IPS-NIHi7 (cell line): Measurements from ENCODE around the gene LCT.
"Not testable (repeated sequence)": the region's sequence is repeated elsewhere in the genome, so short reads cannot be mapped to it uniquely, and the experiment has no call there.

Source experiments
- DNase-seq: peaks from one replicate; pipeline ENCODE4 v3.0.0; 2012; ENCODE audit warnings: mixed read lengths; ENCODE audit errors: extremely low spot score

The LCT gene

DNA sequence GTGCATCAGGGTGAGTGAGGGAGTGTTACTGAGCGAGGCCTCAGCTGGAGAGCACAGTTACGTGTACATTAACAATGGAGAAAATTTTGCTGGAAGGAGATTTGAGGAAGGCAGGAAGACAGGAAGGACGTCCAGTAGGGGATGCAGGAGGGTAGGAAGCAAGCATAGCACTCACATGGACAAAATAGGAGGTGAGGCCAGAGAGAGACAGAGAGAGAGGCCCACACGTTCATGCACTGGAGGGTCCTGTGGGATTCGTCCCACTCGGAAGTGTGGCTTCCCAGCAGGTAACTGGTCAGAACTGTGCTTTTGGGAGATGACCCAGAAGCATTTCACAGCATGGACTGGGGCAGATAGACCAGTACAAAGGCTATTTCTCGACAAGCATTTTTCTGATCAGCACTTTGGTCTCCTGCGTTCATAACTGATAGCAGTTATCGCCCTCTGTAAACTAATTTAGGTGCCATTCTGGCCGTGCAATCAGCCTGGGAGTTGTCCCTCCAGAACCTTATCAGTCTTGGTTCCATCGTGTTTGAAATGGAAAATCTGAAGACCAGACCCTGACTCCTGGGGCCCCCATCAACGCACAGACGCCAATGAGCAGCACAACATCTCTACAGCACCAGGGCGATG lies 5.7 kb downstream of the LCT start:
- DNase-seq = no peak

DNA sequence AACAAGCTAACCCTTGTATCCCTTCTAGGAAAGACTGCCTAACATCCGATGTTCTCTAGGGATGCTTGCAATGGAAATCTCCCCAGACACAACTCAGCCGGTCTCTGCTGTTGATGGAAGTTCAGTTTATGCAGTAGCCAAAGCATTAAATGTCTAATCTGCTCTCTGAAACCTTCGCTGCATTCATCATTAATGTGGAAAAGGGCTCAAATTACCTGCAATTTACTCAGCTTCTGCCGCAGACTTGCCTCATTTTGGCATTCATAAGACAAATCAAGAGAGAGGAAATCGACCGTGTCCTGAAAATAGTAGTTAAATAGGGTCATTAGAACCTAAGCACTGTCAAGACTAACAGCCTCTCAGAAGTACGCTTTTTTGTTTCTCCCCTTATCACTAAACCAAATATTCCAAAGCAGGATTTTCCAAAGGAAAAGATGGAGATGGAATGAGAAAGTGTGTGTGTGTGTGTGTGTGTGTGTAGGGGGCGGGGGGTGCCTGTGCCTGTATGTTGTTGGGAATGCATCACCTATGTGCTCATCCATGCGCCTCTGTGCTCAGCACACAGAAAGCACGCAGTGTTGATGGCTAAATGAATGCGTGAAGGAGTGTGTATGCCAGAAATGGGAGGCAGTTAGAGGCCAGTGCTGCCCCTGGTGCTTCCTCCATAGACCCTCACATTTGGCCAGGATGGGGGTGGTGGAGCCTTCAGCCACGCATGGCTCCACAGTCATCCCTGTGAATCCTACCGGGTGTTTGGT lies 7.4 kb downstream of the LCT start:
- DNase-seq = no peak

DNA sequence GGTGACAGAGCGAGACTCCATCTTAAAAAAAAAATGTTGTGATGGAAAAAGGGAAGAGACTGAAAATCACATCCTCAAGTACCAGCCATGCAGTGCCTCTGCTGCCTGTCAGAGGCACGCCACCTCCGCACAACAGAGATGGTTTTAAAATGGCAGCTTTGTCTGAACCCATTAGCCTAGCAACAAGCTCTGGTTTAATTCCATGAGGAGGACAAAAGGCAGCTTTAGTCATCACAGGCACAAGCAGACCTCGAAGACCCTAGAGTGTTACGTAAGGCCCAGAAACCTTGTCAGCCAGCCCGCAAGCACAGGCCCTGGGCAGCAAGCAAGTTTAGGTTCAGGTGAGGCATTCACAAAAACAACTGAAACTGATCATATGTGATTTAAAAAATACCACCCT lies 10.4 kb downstream of the LCT start:
- no peak for DNase-seq

DNA sequence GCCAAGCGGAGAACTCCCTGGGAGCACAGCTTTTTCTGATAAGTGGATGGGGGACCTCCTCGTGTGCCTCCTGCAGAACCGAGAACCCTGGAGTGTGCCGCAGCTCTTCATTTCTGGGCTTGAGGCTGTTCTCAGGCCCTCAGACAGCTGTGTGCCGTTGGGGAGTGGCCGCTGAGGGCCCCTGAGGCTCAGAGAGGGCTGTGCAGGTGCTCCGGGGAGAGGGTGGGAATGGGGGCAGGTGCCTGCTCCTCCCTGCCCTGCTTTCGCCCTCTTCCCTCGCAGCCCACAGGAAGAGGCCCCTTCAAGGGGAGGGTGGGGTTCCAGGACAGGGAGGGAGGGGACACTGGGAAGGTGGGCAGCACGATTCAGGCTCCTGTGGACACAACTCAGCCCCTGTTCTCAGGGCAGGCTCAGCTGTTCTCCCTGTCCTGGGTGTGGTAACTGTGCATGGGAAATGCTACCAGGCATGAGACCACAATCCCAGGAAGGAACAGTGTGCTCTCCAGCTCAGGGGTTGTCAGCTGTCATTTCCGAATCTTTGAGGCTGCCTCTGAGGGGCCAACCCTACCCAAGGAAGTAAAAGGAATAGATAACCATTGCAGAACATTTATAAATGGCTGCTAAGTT lies 11.3 kb downstream of the LCT start:
- no peak for DNase-seq

DNA sequence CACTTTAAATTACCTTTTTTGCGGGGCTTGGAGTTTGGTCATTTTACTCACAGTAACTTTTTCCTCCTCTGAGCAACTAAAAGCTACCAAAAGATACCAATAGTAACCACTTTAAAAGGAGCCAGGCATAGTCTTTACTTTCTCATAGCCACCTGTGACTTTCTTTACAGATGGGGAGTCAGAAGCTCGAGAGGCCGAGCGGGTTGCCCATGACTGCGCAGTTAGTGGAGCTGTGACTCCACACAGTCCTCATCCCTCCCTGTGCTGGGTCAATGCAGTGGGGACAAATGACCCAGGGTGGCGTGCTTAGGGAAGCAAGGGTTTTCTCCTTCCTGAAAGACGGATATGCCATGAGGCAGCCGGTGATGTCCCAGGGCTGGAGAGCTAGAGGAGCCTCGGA lies 11.9 kb downstream of the LCT start:
- DNase-seq = no peak

DNA sequence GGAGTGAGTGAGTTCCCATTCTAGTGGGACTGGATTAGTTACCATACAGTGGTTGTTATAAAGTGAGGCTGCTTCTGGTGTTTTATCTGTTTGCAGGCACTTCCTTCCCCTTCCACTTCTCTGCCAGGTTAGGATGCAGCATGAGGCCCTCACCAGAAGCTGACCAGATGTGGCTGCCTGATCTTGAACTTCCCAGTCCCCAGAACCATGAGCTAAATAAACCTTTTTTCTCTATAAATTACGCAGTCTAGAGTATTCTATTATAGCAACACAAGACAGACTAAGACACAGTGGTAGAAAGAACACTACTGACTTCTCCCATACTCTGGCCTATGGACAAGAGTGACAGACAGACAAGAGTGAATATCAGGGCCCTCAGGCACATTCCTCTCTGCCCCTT lies 14.1 kb downstream of the LCT start:
- DNase-seq = no peak

DNA sequence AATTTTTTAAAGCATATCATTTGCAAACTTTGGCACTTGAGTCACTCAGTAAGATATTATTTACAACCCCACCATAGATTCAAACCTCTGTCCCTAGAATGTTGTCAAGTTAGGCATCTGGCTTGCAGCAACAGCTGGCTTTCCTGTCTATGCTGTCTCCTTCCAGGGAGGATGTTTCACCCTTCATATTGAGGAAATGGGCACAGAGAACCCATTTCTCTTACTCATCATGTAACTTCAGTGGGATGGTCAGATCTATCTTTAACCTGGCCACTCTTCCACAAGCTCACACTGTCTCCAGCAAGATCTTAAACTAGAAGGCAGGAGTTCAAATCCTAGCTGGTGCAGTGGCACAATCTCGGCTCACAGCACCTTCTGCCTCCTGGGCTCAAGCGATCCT lies 15.8 kb downstream of the LCT start:
- no peak for DNase-seq

DNA sequence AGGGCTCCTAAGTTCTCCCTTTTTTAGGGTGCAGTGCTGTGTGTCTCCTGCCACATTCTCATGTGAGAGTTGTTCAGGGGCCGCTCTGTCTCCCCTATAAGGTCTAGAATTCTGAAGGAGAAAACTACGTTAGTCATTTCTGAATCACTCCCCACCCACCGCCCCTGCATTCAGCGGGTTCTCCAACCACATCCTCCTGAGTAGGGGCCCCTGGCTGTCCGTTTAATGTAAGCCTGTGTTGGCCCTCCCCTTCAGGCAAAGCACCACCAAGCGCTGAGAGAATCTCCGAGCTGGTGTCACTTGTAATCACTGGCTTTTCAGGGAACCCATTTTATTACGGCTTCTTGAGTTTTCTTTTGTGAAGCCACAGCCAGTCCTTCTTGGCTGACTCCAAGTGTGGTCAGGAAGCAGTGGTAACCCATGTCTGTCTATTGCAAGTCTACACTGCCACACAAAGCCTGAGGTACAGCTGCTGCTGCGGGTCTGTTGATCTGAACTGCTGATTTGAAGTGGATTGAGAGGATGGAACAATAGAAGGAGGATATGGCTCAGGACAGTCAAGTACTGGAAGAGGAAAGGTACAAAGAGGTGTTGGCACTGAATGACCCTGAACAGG lies 16.9 kb downstream of the LCT start:
- DNase-seq = no peak

DNA sequence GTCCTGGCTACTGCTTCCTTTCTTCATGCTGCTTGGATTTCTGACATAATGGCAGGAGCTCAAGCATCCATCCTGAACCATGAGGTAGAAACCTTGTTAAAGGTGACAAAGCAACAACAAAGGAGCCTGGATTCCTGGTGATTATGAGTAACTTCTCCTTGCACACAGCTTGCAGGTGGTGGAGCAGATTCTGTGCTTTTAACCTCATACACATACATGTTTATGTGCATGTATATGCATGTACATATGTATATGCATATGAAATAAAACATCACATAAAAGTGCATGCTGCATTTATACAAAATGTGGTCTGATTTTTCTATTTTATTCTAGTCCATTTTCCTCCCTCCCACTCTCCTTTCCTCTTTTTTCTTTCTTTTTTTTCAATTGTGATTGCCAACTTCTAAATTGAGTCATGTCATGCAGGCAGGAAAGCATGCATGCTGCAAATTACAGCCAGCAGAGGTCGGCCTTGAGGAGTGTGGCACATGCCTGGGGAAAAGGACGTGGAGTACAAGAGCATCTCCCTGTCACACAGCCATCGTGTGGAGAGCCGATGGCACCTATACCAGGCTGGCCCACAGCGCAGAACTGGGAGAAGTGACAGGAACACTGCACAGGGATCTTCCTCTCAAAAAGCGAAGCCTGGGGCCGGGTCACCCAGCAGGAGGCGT lies 17.9 kb downstream of the LCT start:
- peak; percentile 66 for DNase-seq

DNA sequence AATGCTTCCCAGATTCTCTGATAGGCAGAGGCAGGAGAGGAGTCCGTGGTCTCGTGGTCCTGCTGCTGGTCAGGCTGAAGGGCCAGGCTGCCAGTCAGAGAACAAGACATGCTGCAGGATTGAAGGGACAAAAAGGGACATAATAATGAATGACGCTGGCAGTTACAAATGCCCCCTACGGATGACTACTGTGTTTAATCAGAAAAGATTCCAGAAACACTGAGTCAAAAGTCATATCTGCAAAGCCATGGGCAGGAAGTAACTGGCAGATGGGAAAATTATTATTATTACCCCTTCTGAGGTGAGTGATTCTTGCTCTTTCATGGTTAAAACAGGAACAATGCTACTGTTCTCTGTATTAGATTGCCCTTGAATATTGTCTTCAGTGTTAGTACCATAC lies 19.0 kb downstream of the LCT start:
- DNase-seq = no peak

DNA sequence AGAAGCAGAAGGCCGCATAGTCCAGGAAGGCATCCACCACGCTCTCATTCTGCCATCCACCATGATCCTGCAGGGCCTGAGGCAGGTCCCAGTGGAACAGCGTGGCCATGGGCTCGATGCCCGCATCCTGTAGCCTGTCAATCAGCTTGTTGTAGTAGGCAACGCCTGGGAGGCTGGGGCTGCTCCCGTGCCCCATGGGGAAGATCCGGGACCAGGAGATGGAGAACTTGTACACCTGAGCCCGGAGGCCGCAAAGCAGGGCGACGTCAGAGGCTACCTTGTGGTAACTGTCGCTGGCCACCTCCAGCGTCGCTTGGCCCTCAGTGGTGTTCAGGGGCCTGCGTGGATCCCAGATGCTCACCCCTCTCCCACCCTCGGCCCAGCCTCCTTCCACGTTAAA lies 19.5 kb downstream of the LCT start:
- DNase-seq = no peak

DNA sequence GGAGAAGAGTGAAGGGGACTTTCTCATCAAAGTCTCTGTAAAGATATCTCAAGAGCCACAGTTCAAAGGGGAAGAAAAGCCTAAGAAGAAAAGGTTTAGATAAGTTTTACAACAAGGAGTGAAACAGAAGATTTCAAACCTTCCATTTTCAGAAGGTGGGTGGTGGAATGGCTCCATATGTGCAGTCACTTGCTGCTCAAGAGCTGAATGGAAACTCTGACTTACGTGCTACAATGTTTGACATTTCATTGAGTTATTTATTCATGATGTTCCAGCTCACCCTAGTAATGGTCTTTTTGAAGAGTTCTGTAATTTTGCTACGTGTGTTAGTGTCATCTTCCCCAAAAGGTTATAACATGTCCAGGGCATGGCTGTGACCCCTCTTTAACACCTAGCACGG lies 21.7 kb downstream of the LCT start:
- no peak for DNase-seq

DNA sequence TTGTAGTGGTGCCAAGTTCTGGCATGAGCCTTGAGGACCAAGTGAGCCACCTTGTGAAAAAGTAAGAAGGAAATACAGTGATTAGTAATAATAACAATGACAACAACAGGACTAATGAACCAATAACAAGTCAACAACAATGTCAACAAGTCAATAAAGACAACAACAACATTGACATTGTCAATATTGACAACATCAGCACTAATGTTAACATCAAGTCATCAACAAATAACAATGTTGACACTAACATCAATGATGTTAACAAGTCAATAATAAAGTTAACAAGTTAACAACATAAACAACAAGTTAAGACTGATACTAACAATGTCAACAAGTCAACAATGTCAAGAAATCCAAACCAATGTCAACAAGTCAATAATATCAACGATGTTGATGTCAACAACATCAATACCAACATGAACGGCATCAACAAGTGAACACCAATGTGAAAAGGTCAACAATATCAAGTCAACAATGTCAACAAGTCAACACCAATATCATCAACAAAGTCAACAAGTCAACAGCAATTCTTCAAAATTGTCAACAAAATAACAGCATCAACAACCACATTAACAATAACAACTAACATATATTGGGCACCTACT lies 24.0 kb downstream of the LCT start:
- DNase-seq = no peak

DNA sequence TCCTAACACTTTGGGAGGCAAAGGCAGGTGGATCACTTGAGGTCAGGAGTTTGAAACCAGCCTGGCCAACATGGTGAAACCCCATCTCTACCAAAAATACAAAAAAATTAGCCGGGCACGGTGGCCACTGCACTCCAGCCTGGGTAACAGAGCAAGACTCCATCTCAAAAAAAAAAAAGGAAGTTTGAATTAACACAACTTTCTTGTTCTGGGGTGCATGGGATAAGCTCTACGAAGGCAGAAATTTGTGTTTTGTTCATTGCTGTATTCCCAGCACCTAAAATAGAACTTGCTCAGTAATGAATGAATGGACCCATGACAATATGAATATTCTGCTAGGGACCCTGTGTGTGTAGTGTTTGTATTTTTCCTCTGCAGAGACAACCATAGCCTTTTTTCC lies 29.1 kb downstream of the LCT start:
- DNase-seq = not testable (repeated sequence)

DNA sequence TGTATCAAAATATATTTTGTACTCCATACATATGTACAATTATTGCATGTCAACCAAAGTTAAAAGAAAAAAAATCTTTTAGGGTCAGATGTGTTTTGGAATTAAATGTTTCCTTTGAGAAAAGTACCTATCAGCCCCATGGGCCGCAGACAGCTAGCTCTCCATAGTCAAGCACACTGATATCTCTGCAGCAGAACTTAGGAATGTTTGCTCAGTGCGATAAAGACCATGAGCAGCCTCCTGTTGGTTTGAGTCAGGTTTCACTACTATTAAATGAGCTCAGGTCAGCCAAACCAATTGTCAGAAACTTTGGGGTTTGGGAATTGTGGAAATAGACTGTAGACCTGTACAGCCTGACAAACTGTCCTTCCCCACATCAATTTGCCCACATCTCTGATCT lies 33.7 kb downstream of the LCT start:
- no peak for DNase-seq

DNA sequence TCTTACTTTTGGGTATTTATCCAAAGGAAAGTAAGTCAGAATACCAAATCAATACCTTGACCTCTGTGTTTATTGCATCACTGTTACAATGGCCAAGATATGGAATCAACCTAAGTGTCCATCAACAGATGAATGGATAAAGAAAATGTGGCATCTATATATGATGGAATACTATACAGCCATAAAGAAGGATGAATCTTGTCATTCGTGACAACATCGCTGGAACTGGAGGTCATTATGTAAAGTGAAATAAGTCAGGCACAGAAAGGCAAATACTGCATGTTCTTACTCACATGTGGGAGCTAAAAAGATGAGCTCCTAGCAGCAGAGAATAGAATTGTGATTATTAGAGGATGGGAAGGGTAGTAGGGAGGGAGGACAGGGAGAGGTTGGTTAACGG lies 34.6 kb downstream of the LCT start:
- DNase-seq = no peak

DNA sequence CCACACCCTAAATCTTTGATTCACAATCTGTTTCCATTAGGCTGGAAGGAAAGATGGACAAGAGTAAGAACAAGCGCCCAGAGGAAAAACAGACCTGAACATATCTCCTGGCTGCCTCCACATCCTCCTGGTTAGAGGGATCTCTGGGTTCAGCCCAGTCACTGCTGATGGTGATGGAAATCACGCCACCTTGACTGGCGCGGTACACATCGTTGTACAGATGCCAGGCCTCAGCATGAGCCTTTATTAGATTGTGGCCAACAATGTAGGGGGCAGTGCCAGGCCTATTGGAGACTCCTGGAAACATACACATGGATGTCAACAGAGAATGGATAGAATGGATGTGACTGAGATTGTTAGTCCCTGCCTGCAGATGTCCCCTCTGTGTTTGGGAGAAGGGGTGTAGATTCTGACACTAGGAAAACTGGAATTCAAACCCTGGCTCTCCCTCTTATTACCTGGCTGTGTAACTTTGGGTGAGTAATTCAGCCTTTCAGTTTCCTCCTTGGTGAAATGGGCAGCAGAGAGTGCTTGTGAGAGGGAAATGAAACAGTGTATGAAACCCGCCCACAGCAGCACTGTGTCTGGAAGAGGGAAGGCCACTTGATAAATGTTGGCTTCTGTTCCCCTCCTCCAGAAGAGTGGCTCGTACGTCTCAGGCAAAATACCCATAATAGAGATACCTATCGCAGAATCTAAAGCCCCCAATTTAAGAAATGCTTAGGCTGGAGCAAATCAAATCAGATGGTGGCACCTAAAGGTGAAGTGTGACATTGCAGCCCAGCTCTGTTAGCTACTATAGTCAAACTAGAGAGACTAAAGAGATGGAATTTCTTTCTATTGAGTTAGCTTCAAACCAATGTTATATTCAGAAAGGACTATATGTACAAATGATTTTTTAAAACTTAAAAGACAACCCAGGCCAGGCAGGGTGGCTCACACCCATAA lies 36.2 kb downstream of the LCT start:
- no peak for DNase-seq

DNA sequence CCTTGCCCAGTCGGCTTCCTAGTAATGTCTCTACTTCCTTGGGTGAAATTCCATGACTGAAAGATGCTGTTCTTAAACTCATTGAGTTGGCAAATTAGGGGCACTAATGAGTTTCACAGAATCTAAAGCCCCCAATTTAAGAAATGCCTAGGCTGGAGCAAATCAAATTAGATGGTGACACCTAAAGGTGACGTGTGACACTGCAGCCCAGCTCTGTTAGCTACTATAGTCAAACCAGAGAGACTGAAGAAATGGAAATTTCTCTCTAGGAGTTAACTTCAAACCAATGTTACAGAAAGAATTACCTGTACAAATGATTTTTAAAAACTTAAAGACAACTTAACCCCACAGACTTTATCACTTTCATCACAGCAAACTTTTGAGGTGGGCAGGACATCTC lies 37.2 kb downstream of the LCT start:
- no peak for DNase-seq

DNA sequence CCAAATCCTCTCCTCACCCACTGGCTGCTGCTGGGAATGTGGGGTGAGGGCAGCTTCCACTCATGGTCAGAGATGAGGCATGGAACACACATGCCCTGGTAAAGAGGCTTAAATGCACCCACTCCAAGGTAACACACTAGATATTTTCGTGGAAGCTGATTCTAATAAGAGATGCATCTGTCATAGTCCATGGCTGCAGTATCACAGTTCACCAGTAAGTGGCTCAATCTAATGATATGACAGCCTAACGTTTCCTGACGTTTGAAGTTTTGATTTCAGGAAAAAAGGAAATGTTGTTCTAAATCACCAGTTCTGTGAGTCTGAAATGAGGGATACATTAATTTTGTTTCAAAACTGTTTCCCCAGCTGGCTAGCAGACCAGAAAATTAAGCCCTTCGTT lies 38.2 kb downstream of the LCT start:
- DNase-seq = no peak

DNA sequence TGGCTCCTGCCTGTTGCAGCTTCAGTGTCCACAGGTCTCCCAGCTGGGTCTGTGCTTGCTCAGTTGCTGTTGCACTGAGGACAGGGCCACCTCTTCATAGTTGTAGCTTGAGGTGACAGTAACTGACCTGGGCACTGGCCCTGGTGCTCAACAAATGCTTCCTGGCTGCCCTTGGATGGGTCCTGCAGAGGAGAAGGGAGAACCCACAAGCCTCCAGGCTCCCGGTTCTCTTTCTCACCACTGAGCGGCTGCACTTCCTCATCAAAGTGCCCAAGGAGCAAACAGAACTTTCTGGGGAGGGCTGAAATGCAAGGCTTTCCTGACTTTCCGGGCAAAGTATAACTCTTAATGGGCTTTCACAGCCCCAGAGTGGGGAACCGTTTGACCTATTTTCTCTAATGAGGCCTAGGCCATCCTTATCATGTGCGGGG lies 38.7 kb downstream of the LCT start:
- DNase-seq = no peak
